GM18519 (cell line): ENCODE results near the gene FAM9B.

Experiments used
- ATAC-seq: cut with Tn5 transposase; IDR thresholded peaks from one replicate; pipeline ENCODE4 v1.9.1; 2021; ENCODE audit warnings: mild to moderate bottlenecking, moderate library complexity; ENCODE audit not compliant: unreplicated experiment, low FRiP score

FAM9B gene

DNA sequence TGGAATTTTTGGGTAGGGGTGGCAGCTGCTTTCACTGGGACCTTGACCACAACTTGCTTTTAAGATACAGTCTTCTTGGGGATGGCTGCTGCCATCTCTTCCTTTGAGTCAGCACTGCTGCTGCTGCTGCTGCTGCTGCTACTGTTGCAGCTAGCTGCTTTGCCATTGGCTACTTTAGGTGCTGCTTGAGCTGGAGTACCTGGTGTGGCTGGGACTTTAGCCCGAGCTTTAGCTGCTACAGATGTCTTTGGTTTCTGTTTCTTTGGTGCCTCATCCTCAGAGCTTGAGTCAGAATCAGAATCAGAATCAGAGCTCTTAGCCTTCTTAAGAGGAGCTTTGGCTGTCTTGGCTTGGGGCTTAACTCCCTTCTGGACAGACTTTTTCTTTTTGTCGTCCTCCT is 52.2 kb downstream of the FAM9B start:
- no peak for ATAC-seq

DNA sequence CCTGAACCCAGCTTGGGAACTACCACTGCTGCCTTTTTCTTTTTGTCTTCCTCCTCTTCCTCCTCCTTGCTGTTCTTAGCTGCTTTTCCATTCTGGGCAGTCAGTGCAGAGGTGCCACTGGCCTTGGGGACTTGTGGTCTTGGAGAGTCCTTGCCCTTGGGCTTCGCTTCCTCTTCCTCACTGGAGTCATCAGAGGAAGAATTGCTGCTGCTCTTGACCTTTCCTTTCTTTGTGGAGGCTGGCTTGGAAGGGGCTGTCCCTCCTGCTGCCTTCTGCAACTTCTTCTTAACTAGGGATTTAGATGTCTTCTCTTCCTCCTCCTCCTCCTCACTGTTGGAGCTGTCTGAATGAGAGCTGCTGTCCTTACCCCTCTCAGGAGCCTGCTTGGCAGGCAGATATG is 53.2 kb downstream of the FAM9B start:
- no peak for ATAC-seq
